H1 (cell line): ENCODE data around the gene GHRHR. TPM values are rescaled to one million over a fixed set of nuclear protein-coding genes. Genes with fewer than 3 reads are reported as not detected.

Experiments used
- CTCF ChIA-PET: fragments of 300-600 bp; sonication (Branson Sonifier 250); formaldehyde crosslinking; loops from one replicate; lab custom pipeline; 2021; ENCODE audit not compliant: partially characterized antibody; lab: Charles Lee
- POLR2A ChIA-PET: fragments of 300-600 bp; sonication (Branson Sonifier 250); formaldehyde crosslinking; loops from one replicate; lab custom pipeline; 2021; ENCODE audit warnings: inconsistent platforms; ENCODE audit not compliant: partially characterized antibody; lab: Charles Lee
- DNase-seq, 2 experiments: peaks; one replicate each; pipeline versions ENCODE4 v3.0.0 to v3.0.0-alpha.2; 2010 to 2022; ENCODE audit warnings: low spot score in 2 of 2, low read depth in 1 of 2, mixed read lengths in 1 of 2
- FAIRE-seq: peaks from 2 replicates; lab custom pipeline; 2011; peaks lifted over from hg19 to GRCh38; lab: Jason Lieb, UNC
- H2AFZ ChIP-seq: 2 replicates; pipeline ENCODE4 v1.8.1; 2012; ENCODE audit warnings: low read length, inconsistent platforms
- H2AK5ac ChIP-seq: 2 replicates; pipeline ENCODE4 v1.6.1; 2013; ENCODE audit warnings: low read depth, low read length
- H2BK120ac ChIP-seq: replicated peaks from 2 replicates; pipeline ENCODE3; 2013; ENCODE audit warnings: low read depth, low read length, inconsistent platforms
- H2BK12ac ChIP-seq: 2 replicates; pipeline ENCODE4 v1.6.1; 2013; ENCODE audit warnings: low read depth, low read length
- H2BK15ac ChIP-seq: 2 replicates; pipeline ENCODE4 v1.6.1; 2013; ENCODE audit warnings: low read length
- H2BK20ac ChIP-seq: 2 replicates; pipeline ENCODE4 v1.6.1; 2013; ENCODE audit warnings: low read length
- H2BK5ac ChIP-seq: 2 replicates; pipeline ENCODE4 v1.6.1; 2013; ENCODE audit warnings: low read depth, low read length
- H3K14ac ChIP-seq: 2 replicates; pipeline ENCODE4 v1.6.1; 2013; ENCODE audit warnings: inconsistent platforms; ENCODE audit not compliant: insufficient read length
- H3K18ac ChIP-seq: 2 replicates; pipeline ENCODE4 v1.6.1; 2013; ENCODE audit warnings: low read length; ENCODE audit errors: extremely low read depth
- H3K23ac ChIP-seq: 2 replicates; pipeline ENCODE4 v1.6.1; 2013; ENCODE audit warnings: inconsistent platforms; ENCODE audit not compliant: insufficient read length
- H3K23me2 ChIP-seq: 2 replicates; pipeline ENCODE4 v1.6.1; 2013; ENCODE audit warnings: low read depth, low read length
- H3K27ac ChIP-seq: 2 replicates; pipeline ENCODE4 v1.6.1; 2011; ENCODE audit warnings: low read depth, low read length, inconsistent platforms
- H3K27me3 ChIP-seq, 4 experiments: replicated peaks in 1 of 4; 1 replicate in 1 of 4; 2 replicates in 3 of 4; pipeline versions ENCODE4 v1.6.1 to v1.8.1; 2011 to 2013; ENCODE audit warnings: low read length in 3 of 4, mild to moderate bottlenecking in 3 of 4, inconsistent platforms in 2 of 4, mixed read lengths in 2 of 4, moderate library complexity in 1 of 4; ENCODE audit not compliant: control insufficient read depth in 3 of 4, insufficient read depth in 3 of 4; ENCODE audit errors: extremely low read depth in 1 of 4
- H3K36me3 ChIP-seq, 4 experiments: 2 replicates each; pipeline versions ENCODE4 v1.6.1 to v1.8.1; 2011 to 2013; ENCODE audit warnings: mild to moderate bottlenecking in 4 of 4, low read length in 3 of 4, moderate library complexity in 2 of 4, control low read depth in 1 of 4, inconsistent platforms in 1 of 4; ENCODE audit not compliant: insufficient read depth in 4 of 4, control insufficient read depth in 2 of 4
- H3K4ac ChIP-seq: replicated peaks from 2 replicates; pipeline ENCODE3; 2013; ENCODE audit warnings: low read length, low read depth, mixed read lengths, inconsistent platforms; ENCODE audit not compliant: insufficient read length
- H3K4me1 ChIP-seq, 4 experiments: replicated peaks in 1 of 4; 1 replicate in 1 of 4; 2 replicates in 3 of 4; pipeline versions ENCODE4 v1.6.1 to v1.8.1; 2011 to 2013; ENCODE audit warnings: low read length in 3 of 4, inconsistent platforms in 2 of 4, mixed read lengths in 1 of 4; ENCODE audit not compliant: insufficient read depth in 4 of 4, control insufficient read depth in 3 of 4
- H3K4me2 ChIP-seq, 2 experiments: 2 replicates each; pipeline versions ENCODE4 v1.6.1 to v1.8.1; 2011 to 2013; ENCODE audit warnings: low read depth in 2 of 2, low read length in 2 of 2, control low read depth in 1 of 2, inconsistent platforms in 1 of 2, mild to moderate bottlenecking in 1 of 2; ENCODE audit not compliant: insufficient read depth in 1 of 2
- H3K4me3 ChIP-seq, 4 experiments: fragments of 200-600, 300-600 bp in 1 of 4; sonication (generic), shearing (Covaris generic), sonication (Bioruptor Twin) in 1 of 4; 2 replicates each; pipeline versions ENCODE4 v1.5.1 to v1.8.1; 2011 to 2016; ENCODE audit warnings: low read length in 4 of 4, low read depth in 3 of 4, control low read depth in 2 of 4, inconsistent platforms in 2 of 4, mild to moderate bottlenecking in 2 of 4, mixed read lengths in 1 of 4, moderate library complexity in 1 of 4; ENCODE audit not compliant: insufficient read depth in 2 of 4; ENCODE audit errors: extremely low read depth in 1 of 4
- H3K56ac ChIP-seq: replicated peaks from 2 replicates; pipeline ENCODE3; 2013; ENCODE audit warnings: low read depth, mild to moderate bottlenecking, mixed read lengths, low read length, inconsistent platforms; ENCODE audit not compliant: insufficient read length
- H3K79me1 ChIP-seq: 2 replicates; pipeline ENCODE4 v1.6.1; 2013; ENCODE audit warnings: low read depth, low read length, control low read depth
- H3K79me2 ChIP-seq, 2 experiments: 2 replicates each; pipeline versions ENCODE4 v1.6.1 to v1.8.1; 2012 to 2013; ENCODE audit warnings: low read length in 2 of 2, mild to moderate bottlenecking in 2 of 2, inconsistent platforms in 1 of 2; ENCODE audit not compliant: insufficient read depth in 2 of 2, control insufficient read depth in 1 of 2
- H3K9ac ChIP-seq, 4 experiments: replicated peaks in 1 of 4; 1 replicate in 1 of 4; 2 replicates in 3 of 4; pipeline versions ENCODE4 v1.6.1 to v1.8.1; 2011 to 2013; ENCODE audit warnings: low read depth in 3 of 4, low read length in 3 of 4, control low read depth in 2 of 4, mild to moderate bottlenecking in 2 of 4, moderate library complexity in 2 of 4, inconsistent platforms in 1 of 4; ENCODE audit errors: extremely low read depth in 1 of 4
- H3K9me3 ChIP-seq, 2 experiments: 2 replicates each; pipeline versions ENCODE4 v1.6.1 to v1.8.1; 2012 to 2013; ENCODE audit warnings: mild to moderate bottlenecking in 2 of 2, moderate library complexity in 2 of 2, control low read depth in 1 of 2, inconsistent platforms in 1 of 2, low read depth in 1 of 2, low read length in 1 of 2, mixed read lengths in 1 of 2; ENCODE audit not compliant: insufficient read depth in 2 of 2
- H4K20me1 ChIP-seq, 2 experiments: replicated peaks in 1 of 2; 2 replicates each; pipeline versions ENCODE3 to v1.8.1; 2011 to 2013; ENCODE audit warnings: inconsistent platforms in 2 of 2, low read length in 2 of 2, mild to moderate bottlenecking in 1 of 2; ENCODE audit not compliant: insufficient read depth in 2 of 2, control insufficient read depth in 1 of 2
- H4K5ac ChIP-seq: 2 replicates; pipeline ENCODE4 v1.6.1; 2013; ENCODE audit warnings: low read length, low read depth, mixed read lengths, inconsistent platforms; ENCODE audit not compliant: insufficient read length
- H4K8ac ChIP-seq: 2 replicates; pipeline ENCODE4 v1.8.0; 2013; ENCODE audit warnings: mild to moderate bottlenecking, moderate library complexity, low read length, inconsistent platforms; ENCODE audit not compliant: insufficient read depth; ENCODE audit errors: extremely low read depth
- H4K91ac ChIP-seq: replicated peaks from 2 replicates; pipeline ENCODE3; 2013; ENCODE audit warnings: low read length, mixed read lengths, inconsistent platforms; ENCODE audit not compliant: insufficient read length
- BCL11A ChIP-seq, 2 experiments: IDR thresholded peaks; one replicate each; pipeline ENCODE4 v1.6.1; 2011; ENCODE audit warnings: low read depth in 2 of 2, low read length in 2 of 2, mild to moderate bottlenecking in 2 of 2
- CHD2 ChIP-seq: IDR thresholded peaks from 2 replicates; pipeline ENCODE4 v1.6.1; 2012; ENCODE audit warnings: low read length, improper control_type of control experiment
- EGR1 ChIP-seq: IDR thresholded peaks from 2 replicates; pipeline ENCODE4 v1.6.1; 2011; ENCODE audit warnings: low read depth, low read length, borderline replicate concordance
- FOSL1 ChIP-seq: IDR thresholded peaks from 2 replicates; pipeline ENCODE4 v1.6.1; 2011; ENCODE audit warnings: mild to moderate bottlenecking, low read depth, low read length, moderate library complexity; ENCODE audit not compliant: insufficient read depth
- HDAC2 ChIP-seq, 2 experiments: fragments of 300-600 bp in 1 of 2; sonication (generic) in 1 of 2; IDR thresholded peaks; 2 replicates each; pipeline ENCODE4 v1.6.1; 2011 to 2012; ENCODE audit warnings: low read depth in 2 of 2, low read length in 2 of 2, mild to moderate bottlenecking in 2 of 2, moderate library complexity in 2 of 2, borderline replicate concordance in 1 of 2, inconsistent platforms in 1 of 2
- KDM1A ChIP-seq: fragments of 200-600, 300-600 bp; sonication (generic); IDR thresholded peaks from 2 replicates; pipeline ENCODE4 v1.7.1; 2016; ENCODE audit warnings: mild to moderate bottlenecking, low read length, borderline replicate concordance
- MAX ChIP-seq: IDR thresholded peaks from 2 replicates; pipeline ENCODE4 v1.6.1; 2012; ENCODE audit warnings: inconsistent platforms
- POU5F1 ChIP-seq: IDR thresholded peaks from 2 replicates; pipeline ENCODE4 v1.6.1; 2011; ENCODE audit warnings: low read depth, mild to moderate bottlenecking, low read length, moderate library complexity
- SIN3A ChIP-seq, 2 experiments: IDR thresholded peaks in 1 of 2; conservative IDR thresholded peaks in 1 of 2; 2 replicates each; pipeline ENCODE4 v1.6.1; 2011 to 2012; ENCODE audit warnings: low read length in 2 of 2, improper control_type of control experiment in 1 of 2, low read depth in 1 of 2, mild to moderate bottlenecking in 1 of 2
- YY1 ChIP-seq: IDR thresholded peaks from 2 replicates; pipeline ENCODE4 v1.6.1; 2011; ENCODE audit warnings: low read depth, mild to moderate bottlenecking, low read length
- WGBS, 2 experiments: shearing (Covaris generic) in 1 of 2; methylation state at CpG; one replicate each; pipeline versions ENCODE4 v1.1.6 to v1.1.7; 2013 to 2015; ENCODE audit warnings: low lambda C conversion rate in 2 of 2, mixed read lengths in 2 of 2, inconsistent platforms in 1 of 2, low coverage in 1 of 2, missing lambda C conversion rate in 1 of 2; ENCODE audit not compliant: insufficient replicate concordance in 2 of 2, insufficient coverage in 1 of 2, insufficient read length in 1 of 2; ENCODE audit errors: extremely low coverage in 1 of 2, missing lambda C conversion rate in 1 of 2; 5-methylcytosine and 5-hydroxymethylcytosine counted together
- polyA plus RNA-seq, 7 experiments: library from polyadenylated mRNA; depleted of rRNA in 3 of 7; stranded (reverse) in 5 of 7; unstranded in 2 of 7; fragments of >200 nt in 5 of 7; fragments of 200-250 nt in 2 of 7; gene quantifications; 1 replicate in 5 of 7; 2 replicates in 1 of 7; 4 replicates in 1 of 7; pipeline versions ENCODE4 v1.2.1 to v1.2.3, GENCODE V29; 2011 to 2013; ENCODE audit warnings: missing spikeins in 2 of 7, mixed read lengths in 2 of 7
- total RNA-seq: library from RNA; stranded (reverse); fragmentation: NEBNext Ultra II Directional; extraction: Animal tissue kit (Norgen Biotek cat#: 25700); gene quantifications from 2 replicates; pipeline ENCODE4 v1.2.1, GENCODE V29; 2021

Gene GHRHR
- total and polyA plus RNA-seq, 2 of the 8 experiments (the other 6 are each of a cell fraction or from before 2014, with no cell fraction given), result 0.60 to 6.5 TPM

GRCh38 chr7:30989824-30990672 lies 26.3 kb downstream of the GHRHR start:
- Histone ChIP-seq H3K27ac (no peak overlapping the region), H3K4me1 (peaks cover 13 to 46% (median 33%) of the 10 kb centered on the region in 4 experiments), H2AFZ (no peak overlapping the region), H2AK5ac (peak overlapping the region; percentile 44; the same call in 1 of the 2 replicates), H3K4me2 (no peak overlapping the region), H4K91ac (peak overlapping the region; percentile 49), H4K5ac (no peak overlapping the region), H3K9ac (no peak overlapping the region), H3K23ac (no peak overlapping the region), H3K79me2 (no peaks in the 10 kb centered on the region), H3K79me1 (no peaks in the 10 kb centered on the region), H3K27me3 (peaks cover 0 to 7% (median 2%) of the 10 kb centered on the region in 4 experiments; a peak in 3 of 7 replicates), H2BK15ac (0 out of 2 replicates have a peak overlapping the region, but pooled peaks have one; percentile 8), H3K56ac (no peak overlapping the region), H3K18ac (no peak overlapping the region; the same call in 1 of the 2 replicates), H3K36me3 (no peaks in the 10 kb centered on the region; a peak in 1 of 8 replicates), H2BK20ac (0 out of 2 replicates have a peak overlapping the region, but pooled peaks have one; percentile 52), H2BK120ac (no peak overlapping the region), H3K23me2 (no peaks in the 10 kb centered on the region; the same call in 1 of the 2 replicates), H3K14ac (no peak overlapping the region), H3K4ac (no peak overlapping the region), H4K8ac (peak overlapping the region; percentile 11; the same call in 1 of the 2 replicates), H4K20me1 (no peaks in the 10 kb centered on the region), H3K4me3 (no peak overlapping the region), H2BK5ac (peak overlapping the region; percentile 6; the same call in 1 of the 2 replicates), H3K9me3 (peaks cover 2 to 9% of the 10 kb centered on the region in 2 experiments; a peak in 1 of 4 replicates), H2BK12ac (peak overlapping the region; percentile 44; the same call in 1 of the 2 replicates)
- FAIRE-seq (no peak), DNase-seq (no peak)
- WGBS, 2 experiments, result 87% methylated on average over 10 of the region's 10 CpGs; no CpG with 5 or more reads in 1 of the 2 experiments
- no peak for TF ChIP-seq BCL11A (IDR thresholded peaks at IDR 0.05; ENCODE audit: low read depth in 2 of 2, low read length in 2 of 2)
- TF ChIP-seq EGR1, result no peak
- no peak for TF ChIP-seq YY1
- TF ChIP-seq POU5F1, result no peak
- TF ChIP-seq KDM1A, result peak; percentile 70; the same call in 1 of the 2 replicates
- TF ChIP-seq FOSL1, result no peak
- TF ChIP-seq SIN3A (conservative IDR thresholded peaks at IDR 0.05 in 1 of 2, IDR thresholded peaks at IDR 0.05 in 1 of 2; ENCODE audit: low read depth in 1 of 2, low read length in 2 of 2), result no peak
- TF ChIP-seq CHD2, result no peak
- TF ChIP-seq HDAC2 (IDR thresholded peaks at IDR 0.05; ENCODE audit: borderline replicate concordance in 1 of 2, low read depth in 2 of 2, low read length in 2 of 2), result peak in 1 of 2 experiments; percentile 86; a peak in 1 of 4 replicates
- TF ChIP-seq MAX, result no peak
- POLR2A ChIA-PET, result interaction anchor here (1.0 to 1.4 kb wide), 2 partner anchors 18 to 103 kb away, joined by 3 read pairs; no protein-coding TSS in a partner anchor
- CTCF ChIA-PET, result interaction anchor here (0.5 to 18.9 kb wide), 15 partner anchors 11 to 243 kb away, joined by 3 to 517 read pairs (median 4); no protein-coding TSS in a partner anchor
